ENCODE results near the gene KIF19. TPM values are rescaled to one million over a fixed set of nuclear protein-coding genes. Genes with fewer than 3 reads are reported as not detected.
"Not testable (repeated sequence)": the region's sequence is repeated elsewhere in the genome, so short reads cannot be mapped to it uniquely, and the experiment has no call there.

KIF19 gene
- total RNA-seq = 10 to 100 TPM in 1 of 4 donors, 1 to 10 TPM in 2, not detected in 1; 1.7 to 20.7 (median 4.8) TPM

- peaks cover 0 to 7% of the 10 kb centered on the region in 2 donors for H3K27me3 ChIP-seq
- H3K4me3 ChIP-seq = no peak within 1 kb of the TSS
- H3K9me3 ChIP-seq = no peaks in the 10 kb centered on the region
- no peaks in the 10 kb centered on the region for H3K36me3 ChIP-seq
- intact Hi-C loops (cut with DNase I; ENCODE audit: low total_unique reads) = no loop called here
- no peak for TF ChIP-seq POLR2A (IDR thresholded peaks at IDR 0.05)
- no peak for TF ChIP-seq CTCF (IDR thresholded peaks at IDR 0.05)
- no peak within 1 kb of the TSS for H3K27ac ChIP-seq
- no peak for DNase-seq
- peaks cover 0 to 10% of the 10 kb centered on the region in 2 donors for H3K4me1 ChIP-seq
Measured at GRCh38 chr17:74325743-74326379, at the start of gene KIF19. KIF19 (plus strand) TSS chr17:74326226; CDS start chr17:74326350, 124 bp downstream.

GRCh38 chr17:74276541-74277009 is 49.5 kb upstream of the KIF19 start:
- Histone ChIP-seq H3K27me3 (no peaks in the 10 kb centered on the region), H3K27ac (peak overlapping the region; percentile 4 to 76), H3K4me3 (no peak overlapping the region), H3K9me3 (no peaks in the 10 kb centered on the region), H3K4me1 (peaks cover 0 to 5% of the 10 kb centered on the region in 2 donors), H3K36me3 (no peaks in the 10 kb centered on the region)
- intact Hi-C loops (cut with DNase I; ENCODE audit: low total_unique reads) = no loop called here
- TF ChIP-seq POLR2A (IDR thresholded peaks at IDR 0.05) (no peak), CTCF (IDR thresholded peaks at IDR 0.05) (no peak)
- DNase-seq = peak; percentile 33 to 62

- Histone ChIP-seq H3K4me1 (peaks cover 0 to 5% of the 10 kb centered on the region in 2 donors), H3K27ac (no peak overlapping the region), H3K9me3 (no peaks in the 10 kb centered on the region), H3K27me3 (no peaks in the 10 kb centered on the region), H3K4me3 (no peak overlapping the region), H3K36me3 (no peaks in the 10 kb centered on the region)
- intact Hi-C loops (cut with DNase I; ENCODE audit: low total_unique reads) = no loop called here
- TF ChIP-seq POLR2A (IDR thresholded peaks at IDR 0.05) = no peak
- DNase-seq = no peak
Measured at GRCh38 chr17:74277935-74278334, 48.1 kb upstream of the KIF19 start.

- H3K9me3 ChIP-seq; DNase-seq; H3K36me3 ChIP-seq; intact Hi-C loops (cut with DNase I; ENCODE audit: low total_unique reads); H3K27me3 ChIP-seq; H3K27ac ChIP-seq; H3K4me1 ChIP-seq; H3K4me3 ChIP-seq: not testable (repeated sequence)
Measured at GRCh38 chr17:74279617-74280016, 46.4 kb upstream of the KIF19 start.

- TF ChIP-seq CTCF (IDR thresholded peaks at IDR 0.05) = no peak
- no peak for TF ChIP-seq POLR2A (IDR thresholded peaks at IDR 0.05)
- H3K27me3 ChIP-seq = peaks cover 0 to 4% of the 10 kb centered on the region in 2 donors
- H3K9me3 ChIP-seq = no peaks in the 10 kb centered on the region
- H3K36me3 ChIP-seq = no peaks in the 10 kb centered on the region
- no peak overlapping the region for H3K4me3 ChIP-seq
- H3K4me1 ChIP-seq = peaks cover 0 to 5% of the 10 kb centered on the region in 2 donors
- intact Hi-C loops (cut with DNase I; ENCODE audit: low total_unique reads) = no loop called here
- DNase-seq = no peak
- no peak overlapping the region for H3K27ac ChIP-seq
Measured at GRCh38 chr17:74280093-74280513, 45.9 kb upstream of the KIF19 start.

- H3K27me3 ChIP-seq = peaks cover 0 to 4% of the 10 kb centered on the region in 2 donors
- intact Hi-C loops (cut with DNase I; ENCODE audit: low total_unique reads) = no loop called here
- H3K9me3 ChIP-seq = no peaks in the 10 kb centered on the region
- no peak overlapping the region for H3K4me3 ChIP-seq
- no peaks in the 10 kb centered on the region for H3K36me3 ChIP-seq
- H3K27ac ChIP-seq = no peak overlapping the region
- TF ChIP-seq POLR2A (IDR thresholded peaks at IDR 0.05) = no peak
- no peak for TF ChIP-seq CTCF (IDR thresholded peaks at IDR 0.05)
- no peak for DNase-seq
- no peaks in the 10 kb centered on the region for H3K4me1 ChIP-seq
Measured at GRCh38 chr17:74281799-74282198, 44.2 kb upstream of the KIF19 start.

GRCh38 chr17:74282274-74282586 is 43.8 kb upstream of the KIF19 start:
- H3K4me3 ChIP-seq; intact Hi-C loops (cut with DNase I; ENCODE audit: low total_unique reads); H3K27me3 ChIP-seq; H3K9me3 ChIP-seq; H3K4me1 ChIP-seq; H3K36me3 ChIP-seq; DNase-seq; H3K27ac ChIP-seq: not testable (repeated sequence)

Measured in uterus (tissue), 4 donors.